ENCODE data around the gene JAM2. TPM values are rescaled to one million over a fixed set of nuclear protein-coding genes. Genes with fewer than 3 reads are reported as not detected.

Gene JAM2
- total and polyA plus RNA-seq, 10 of the 15 experiments (the other 5 are each of a cell fraction or from before 2014, with no cell fraction given) = 2.1 to 30.4 (median 8.6) TPM

DNA sequence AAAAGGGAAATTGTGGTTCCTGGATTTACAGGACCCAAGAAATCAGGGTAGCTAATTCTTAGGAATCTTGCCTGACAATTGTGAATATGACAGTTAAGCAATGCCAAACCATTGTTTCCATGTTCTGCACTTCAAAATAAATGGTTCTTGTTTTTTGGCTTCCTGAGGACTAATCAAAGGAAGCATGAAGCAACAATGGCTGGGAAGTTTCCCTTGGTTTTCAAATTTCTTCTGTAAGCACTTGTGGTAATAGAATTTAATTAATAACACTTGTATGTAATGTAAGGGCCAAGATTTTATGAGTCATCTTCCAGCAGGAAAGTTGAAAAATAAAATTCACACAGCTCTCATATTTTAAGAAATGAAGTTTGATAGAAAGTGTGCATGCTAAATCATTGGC lies 31.7 kb downstream of the JAM2 start:
- Histone ChIP-seq H3K9ac (ENCODE audit: control insufficient read depth, insufficient read depth, low read length) (no peak overlapping the region), H2AFZ (ENCODE audit: control insufficient read depth, low read depth, low read length) (no peak overlapping the region), H3K4me3 (no peak overlapping the region), H3K36me3 (ENCODE audit: control insufficient read depth in 2 of 2, insufficient read depth in 2 of 2, low read length in 1 of 2) (no peaks in the 10 kb centered on the region), H4K20me1 (ENCODE audit: control insufficient read depth, insufficient read depth) (no peaks in the 10 kb centered on the region), H3K27ac (ENCODE audit: control insufficient read depth, insufficient read depth) (no peak overlapping the region), H3K4me2 (ENCODE audit: control insufficient read depth, insufficient read depth) (no peak overlapping the region), H3K79me2 (ENCODE audit: control insufficient read depth, insufficient read depth, low read length) (no peaks in the 10 kb centered on the region), H3K27me3 (replicated peaks in 1 of 2; ENCODE audit: control insufficient read depth in 2 of 2, insufficient read depth in 2 of 2, low read length in 1 of 2) (no peaks in the 10 kb centered on the region), H3K9me3 (replicated peaks; ENCODE audit: control insufficient read depth, insufficient read depth, low read length) (no peaks in the 10 kb centered on the region), H3K4me1 (ENCODE audit: control insufficient read depth, insufficient read depth, low read length) (no peaks in the 10 kb centered on the region)
- DNase-seq (ENCODE audit: low read depth, low spot score) = no peak
- ChIA-PET CTCF (no interaction called here), POLR2A (interaction anchor here (0.7 kb wide), 1 partner anchor 183 kb away, joined by 3 read pairs; no protein-coding TSS in a partner anchor), RAD21 (ENCODE audit: unreplicated experiment) (no interaction called here), SMC1A (ENCODE audit: uncharacterized antibody, unreplicated experiment) (interaction anchor here (0.6 kb wide), 1 partner anchor 187 kb away, joined by 3 read pairs; no protein-coding TSS in a partner anchor)
- no peak for ATAC-seq
- no peak for FAIRE-seq
- no TSS peak for BruUV-seq (replicated peaks)
- intact Hi-C loops (cut with micrococcal nuclease; ENCODE audit: unreplicated experiment) = no loop called here
- TF ChIP-seq TBL1XR1 (IDR thresholded peaks at IDR 0.05; ENCODE audit: low read depth, low read length) (no peak), ATF7 (IDR thresholded peaks at IDR 0.05; ENCODE audit: low read depth) (no peak), SMC3 (IDR thresholded peaks at IDR 0.05; ENCODE audit: borderline replicate concordance, low read length) (no peak), STAT1 (conservative IDR thresholded peaks at IDR 0.05) (no peak), RAD21 (IDR thresholded peaks at IDR 0.05; ENCODE audit: insufficient read depth, low read depth, low read length) (no peak), SREBF2 (IDR thresholded peaks at IDR 0.05; ENCODE audit: low read length) (no peak), ZBTB40 (IDR thresholded peaks at IDR 0.05; ENCODE audit: borderline replicate concordance) (no peak), CBX5 (IDR thresholded peaks at IDR 0.05; ENCODE audit: low read depth) (no peak), NR2C2 (IDR thresholded peaks at IDR 0.05; ENCODE audit: borderline replicate concordance, control insufficient read depth, insufficient read length, low read depth) (no peak), ZBTB33 (IDR thresholded peaks at IDR 0.05) (no peak), SMAD5 (IDR thresholded peaks at IDR 0.05; ENCODE audit: low read depth) (no peak), POLR2AphosphoS5 (IDR thresholded peaks at IDR 0.05; ENCODE audit: low read length) (no peak)
- TF ChIP-seq, protein P1, sequence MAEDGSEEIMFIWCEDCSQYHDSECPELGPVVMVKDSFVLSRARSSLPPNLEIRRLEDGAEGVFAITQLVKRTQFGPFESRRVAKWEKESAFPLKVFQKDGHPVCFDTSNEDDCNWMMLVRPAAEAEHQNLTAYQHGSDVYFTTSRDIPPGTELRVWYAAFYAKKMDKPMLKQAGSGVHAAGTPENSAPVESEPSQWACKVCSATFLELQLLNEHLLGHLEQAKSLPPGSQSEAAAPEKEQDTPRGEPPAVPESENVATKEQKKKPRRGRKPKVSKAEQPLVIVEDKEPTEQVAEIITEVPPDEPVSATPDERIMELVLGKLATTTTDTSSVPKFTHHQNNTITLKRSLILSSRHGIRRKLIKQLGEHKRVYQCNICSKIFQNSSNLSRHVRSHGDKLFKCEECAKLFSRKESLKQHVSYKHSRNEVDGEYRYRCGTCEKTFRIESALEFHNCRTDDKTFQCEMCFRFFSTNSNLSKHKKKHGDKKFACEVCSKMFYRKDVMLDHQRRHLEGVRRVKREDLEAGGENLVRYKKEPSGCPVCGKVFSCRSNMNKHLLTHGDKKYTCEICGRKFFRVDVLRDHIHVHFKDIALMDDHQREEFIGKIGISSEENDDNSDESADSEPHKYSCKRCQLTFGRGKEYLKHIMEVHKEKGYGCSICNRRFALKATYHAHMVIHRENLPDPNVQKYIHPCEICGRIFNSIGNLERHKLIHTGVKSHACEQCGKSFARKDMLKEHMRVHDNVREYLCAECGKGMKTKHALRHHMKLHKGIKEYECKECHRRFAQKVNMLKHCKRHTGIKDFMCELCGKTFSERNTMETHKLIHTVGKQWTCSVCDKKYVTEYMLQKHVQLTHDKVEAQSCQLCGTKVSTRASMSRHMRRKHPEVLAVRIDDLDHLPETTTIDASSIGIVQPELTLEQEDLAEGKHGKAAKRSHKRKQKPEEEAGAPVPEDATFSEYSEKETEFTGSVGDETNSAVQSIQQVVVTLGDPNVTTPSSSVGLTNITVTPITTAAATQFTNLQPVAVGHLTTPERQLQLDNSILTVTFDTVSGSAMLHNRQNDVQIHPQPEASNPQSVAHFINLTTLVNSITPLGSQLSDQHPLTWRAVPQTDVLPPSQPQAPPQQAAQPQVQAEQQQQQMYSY (CRISPR knock-in tag; IDR thresholded peaks at IDR 0.05) = no peak
- in situ Hi-C loops (cut with MboI) = no loop called here
